Measurements from ENCODE around the gene SGIP1.

The SGIP1 gene

DNA sequence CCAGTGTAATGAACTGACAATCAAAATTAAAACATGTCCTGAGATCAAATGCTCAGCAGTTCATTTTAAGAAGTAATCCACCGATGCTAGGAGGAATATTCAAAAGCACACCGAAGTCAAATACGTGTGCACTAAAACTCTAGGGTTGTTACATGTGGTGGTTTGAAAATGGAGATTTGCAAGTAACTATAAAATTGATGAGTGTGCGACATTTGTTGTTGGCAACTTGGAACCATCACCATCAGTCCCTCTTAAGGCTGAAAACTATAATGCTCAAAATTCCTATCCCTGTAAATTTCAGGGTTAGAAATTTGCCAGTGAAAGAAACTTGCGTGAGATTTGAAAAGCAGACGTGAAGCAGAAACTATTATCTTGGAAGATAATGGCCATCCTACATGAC lies 13.3 kb upstream of the SGIP1 start:
- TF ChIP-seq, protein P1, sequence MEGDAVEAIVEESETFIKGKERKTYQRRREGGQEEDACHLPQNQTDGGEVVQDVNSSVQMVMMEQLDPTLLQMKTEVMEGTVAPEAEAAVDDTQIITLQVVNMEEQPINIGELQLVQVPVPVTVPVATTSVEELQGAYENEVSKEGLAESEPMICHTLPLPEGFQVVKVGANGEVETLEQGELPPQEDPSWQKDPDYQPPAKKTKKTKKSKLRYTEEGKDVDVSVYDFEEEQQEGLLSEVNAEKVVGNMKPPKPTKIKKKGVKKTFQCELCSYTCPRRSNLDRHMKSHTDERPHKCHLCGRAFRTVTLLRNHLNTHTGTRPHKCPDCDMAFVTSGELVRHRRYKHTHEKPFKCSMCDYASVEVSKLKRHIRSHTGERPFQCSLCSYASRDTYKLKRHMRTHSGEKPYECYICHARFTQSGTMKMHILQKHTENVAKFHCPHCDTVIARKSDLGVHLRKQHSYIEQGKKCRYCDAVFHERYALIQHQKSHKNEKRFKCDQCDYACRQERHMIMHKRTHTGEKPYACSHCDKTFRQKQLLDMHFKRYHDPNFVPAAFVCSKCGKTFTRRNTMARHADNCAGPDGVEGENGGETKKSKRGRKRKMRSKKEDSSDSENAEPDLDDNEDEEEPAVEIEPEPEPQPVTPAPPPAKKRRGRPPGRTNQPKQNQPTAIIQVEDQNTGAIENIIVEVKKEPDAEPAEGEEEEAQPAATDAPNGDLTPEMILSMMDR (IDR thresholded peaks at IDR 0.05; ENCODE audit: extremely low read depth, missing control alignments): no peak
- DNase-seq (ENCODE audit: low spot score): no peak

DNA sequence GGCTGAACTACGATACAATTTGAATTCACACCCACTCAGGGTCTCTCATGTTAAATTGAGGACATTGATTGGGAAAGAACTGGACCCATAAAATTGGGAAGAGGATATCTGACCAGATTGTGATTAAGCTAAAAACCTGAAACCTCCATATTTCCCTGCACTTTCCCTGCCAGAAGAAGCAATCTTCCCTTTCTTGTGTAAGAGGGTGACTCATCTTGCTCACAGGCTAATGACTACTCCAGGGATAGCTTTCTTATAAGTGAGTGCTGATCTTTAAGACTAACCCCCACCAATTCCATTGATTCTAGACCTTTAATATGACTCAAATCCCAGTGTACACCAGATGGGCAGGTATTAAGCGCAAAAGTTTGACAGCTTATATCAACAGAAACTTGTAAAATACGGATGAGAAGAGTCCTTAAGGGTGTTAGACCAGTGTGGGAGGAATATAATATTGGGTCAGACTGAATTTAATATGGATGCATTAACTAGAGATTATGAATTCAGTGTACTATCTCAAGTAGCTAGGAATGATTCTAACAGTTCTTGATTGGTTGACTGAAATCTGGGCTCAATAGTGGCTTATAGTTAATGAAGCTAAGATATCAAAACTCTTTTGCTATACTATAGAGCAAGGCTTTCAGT lies 12.1 kb upstream of the SGIP1 start:
- DNase-seq (ENCODE audit: low spot score): no peak
- TF ChIP-seq, protein P1 (IDR thresholded peaks at IDR 0.05; ENCODE audit: extremely low read depth, missing control alignments): no peak

DNA sequence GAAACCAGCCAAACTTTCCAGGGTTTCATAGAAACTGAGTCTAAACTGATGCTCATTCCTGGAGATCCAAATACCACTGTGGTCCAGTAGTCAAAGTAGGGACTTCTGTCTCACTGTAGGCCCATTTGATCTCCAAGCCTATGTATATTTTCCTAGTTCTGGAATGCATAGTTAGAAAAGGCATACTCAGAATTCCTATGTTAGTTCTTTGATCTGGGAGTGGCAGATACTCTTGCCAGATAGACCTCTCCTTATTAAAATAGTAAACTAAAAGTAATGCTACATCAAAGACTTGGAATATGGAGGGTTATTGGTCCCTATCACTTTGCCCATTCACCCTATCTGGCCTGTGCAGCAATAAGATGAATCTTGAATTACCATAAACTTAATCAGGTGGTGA lies 10.4 kb upstream of the SGIP1 start:
- TF ChIP-seq, protein P1 (IDR thresholded peaks at IDR 0.05; ENCODE audit: extremely low read depth, missing control alignments): no peak
- DNase-seq (ENCODE audit: low spot score): no peak

DNA sequence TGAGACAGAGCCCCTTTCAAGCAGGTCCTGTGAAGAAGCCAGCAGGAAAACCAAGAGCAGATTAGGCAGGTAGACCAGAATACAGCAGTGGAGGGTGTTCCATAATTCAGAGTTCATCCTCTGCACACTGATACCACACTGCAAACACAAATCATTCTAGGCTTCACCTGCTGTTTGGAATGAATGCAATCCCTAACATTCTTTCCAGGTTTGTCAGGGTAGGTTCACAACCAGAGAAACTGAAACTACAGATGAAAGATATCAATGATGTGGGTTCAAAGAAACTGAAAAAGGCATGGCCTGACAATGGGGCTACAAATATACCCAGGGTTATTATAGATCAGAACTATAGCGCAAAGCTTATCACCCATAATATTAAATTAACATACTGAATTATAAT lies 8.9 kb upstream of the SGIP1 start:
- DNase-seq (ENCODE audit: low spot score): no peak

GRCh38 chr1:66526036-66526435 lies 7.9 kb upstream of the SGIP1 start:
- DNase-seq (ENCODE audit: low spot score): no peak
- TF ChIP-seq, protein P1 (IDR thresholded peaks at IDR 0.05; ENCODE audit: extremely low read depth, missing control alignments): no peak

More for the DNA sequence above, 8.9 kb upstream of the SGIP1 start:
- TF ChIP-seq, protein P1 (IDR thresholded peaks at IDR 0.05; ENCODE audit: extremely low read depth, missing control alignments): no peak

- TF ChIP-seq, protein P1 (IDR thresholded peaks at IDR 0.05; ENCODE audit: extremely low read depth, missing control alignments): no peak
- DNase-seq (ENCODE audit: low spot score): no peak
Observed at GRCh38 chr1:66526991-66527390, 7.0 kb upstream of the SGIP1 start.

DNA sequence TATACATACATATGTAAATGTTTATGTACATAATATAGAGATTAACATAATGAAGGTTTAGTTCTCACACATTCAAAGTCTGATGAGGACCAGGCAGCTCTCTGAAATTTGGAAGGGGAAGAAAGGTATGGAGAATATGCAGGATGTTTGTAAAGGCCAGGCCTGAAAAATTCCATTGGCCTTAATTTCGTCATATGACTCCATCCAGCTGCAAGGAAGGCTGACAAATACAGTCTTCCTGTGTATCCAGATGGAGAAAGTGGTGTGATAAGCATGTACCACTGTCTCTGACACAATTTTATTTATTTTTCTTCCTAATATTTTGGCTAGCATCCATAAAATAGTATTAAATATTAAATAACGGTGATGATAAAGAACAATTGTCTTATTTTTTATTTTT lies 6.3 kb upstream of the SGIP1 start:
- DNase-seq (ENCODE audit: low spot score): no peak
- TF ChIP-seq, protein P1 (IDR thresholded peaks at IDR 0.05; ENCODE audit: extremely low read depth, missing control alignments): no peak

Data from GM20000 (cell line).